Sigmoid colon (tissue), 7 donors: Measurements from ENCODE around the gene EYA3. TPM values are rescaled to one million over a fixed set of nuclear protein-coding genes. Genes with fewer than 3 reads are reported as not detected.

Experiments used
- DNase-seq: peaks from one replicate; pipeline ENCODE4 v3.0.0-alpha.2; 2019
- H3K27ac ChIP-seq, 4 donors: fragments of 200-600 bp; sonication (generic); one replicate each; pipeline ENCODE4 v1.5.1; 2016 to 2019; ENCODE audit warnings: mild to moderate bottlenecking in 1 of 4
- H3K27me3 ChIP-seq, 3 donors: fragments of 200-600 bp; sonication (generic); one replicate each; pipeline ENCODE4 v1.5.1; 2019; ENCODE audit warnings: mild to moderate bottlenecking in 1 of 3
- H3K36me3 ChIP-seq, 4 donors: fragments of 200-600 bp; sonication (generic); one replicate each; pipeline ENCODE4 v1.5.1; 2016 to 2019
- H3K4me1 ChIP-seq, 4 donors: fragments of 200-600 bp; sonication (generic); one replicate each; pipeline ENCODE4 v1.5.1; 2017 to 2019
- H3K4me3 ChIP-seq, 4 donors: fragments of 200-600 bp; sonication (generic); one replicate each; pipeline ENCODE4 v1.5.1; 2017 to 2019; ENCODE audit warnings: mild to moderate bottlenecking in 2 of 4, moderate library complexity in 1 of 4
- H3K9me3 ChIP-seq, 4 donors: fragments of 200-600 bp in 3 of 4; sonication (generic) in 3 of 4; one replicate each; pipeline versions ENCODE4 v1.5.1 to v1.6.1; 2013 to 2019
- CTCF ChIP-seq, 4 experiments: fragments of 450-650 bp in 3 of 4; fragments of 200-600 bp in 1 of 4; IDR thresholded peaks; one replicate each; pipeline ENCODE4 v1.5.1; 2016 to 2019; ENCODE audit warnings: antibody characterized with exemption in 4 of 4, mild to moderate bottlenecking in 3 of 4, moderate library complexity in 2 of 4
- EP300 ChIP-seq, 4 donors: sonication (generic); formaldehyde crosslinking; IDR thresholded peaks; one replicate each; pipeline ENCODE4 v1.6.1; 2017; ENCODE audit warnings: antibody characterized with exemption in 4 of 4
- POLR2A ChIP-seq, 2 donors: fragments of 450-650 bp; IDR thresholded peaks; one replicate each; pipeline ENCODE4 v1.6.1; 2016; ENCODE audit warnings: antibody characterized with exemption in 2 of 2, mild to moderate bottlenecking in 2 of 2, moderate library complexity in 2 of 2
- POLR2AphosphoS5 ChIP-seq, 4 donors: sonication (generic); formaldehyde crosslinking; IDR thresholded peaks; one replicate each; pipeline ENCODE4 v1.6.1; 2017; ENCODE audit warnings: antibody characterized with exemption in 4 of 4
- WGBS, 2 donors: extraction: QIAGEN DNeasy Blood & Tissue Kit; methylation state at CpG; one replicate each; pipeline ENCODE4 v1.1.7; 2013; 5-methylcytosine and 5-hydroxymethylcytosine counted together
- intact Hi-C: fragments of 100-400 bp; cut with DNase I; formaldehyde crosslinking; loops from one replicate; pipeline ENCODE4 v1.15.1; 2023
- polyA plus RNA-seq, 3 donors: library from polyadenylated mRNA; stranded (reverse); fragments of 200-250 nt; gene quantifications; one replicate each; pipeline ENCODE4 v1.2.3, GENCODE V29; 2013
- total RNA-seq, 4 donors: library from RNA; depleted of rRNA; stranded (reverse); fragments of >200 nt; gene quantifications; one replicate each; pipeline ENCODE4 v1.1.0, GENCODE V29; 2016
- donor health status: healthy with polysubstance abuse.
- donor health status: Bipolar disorder and iron deficiency.
- donor health status: healthy.

Gene EYA3
- total and polyA plus RNA-seq, 7 donors, result 2.4 to 10.0 (median 7.9) TPM

GRCh38 chr1:28112388-28113241 is 24.2 kb upstream of the EYA3 start:
- H3K27ac ChIP-seq, result peak overlapping the region in 1 of 4 donors; percentile 3
- intact Hi-C loops, result no loop called here

GRCh38 chr1:28111157-28111556 is 22.7 kb upstream of the EYA3 start:
- no peaks in the 10 kb centered on the region for H3K36me3 ChIP-seq
- no peaks in the 10 kb centered on the region for H3K9me3 ChIP-seq
- H3K4me1 ChIP-seq, result no peaks in the 10 kb centered on the region
- H3K27me3 ChIP-seq, result no peaks in the 10 kb centered on the region
- TF ChIP-seq POLR2AphosphoS5 (IDR thresholded peaks at IDR 0.05) (no peak), POLR2A (IDR thresholded peaks at IDR 0.05) (no peak), EP300 (IDR thresholded peaks at IDR 0.05) (no peak)
- intact Hi-C loops, result no loop called here
- no peak overlapping the region for H3K4me3 ChIP-seq
- WGBS, 2 donors, result 75 to 84% methylated on average over 2 of the region's 2 CpGs
- DNase-seq, result no peak
- no peak overlapping the region for H3K27ac ChIP-seq

More at GRCh38 chr1:28112388-28113241, 24.2 kb upstream of the EYA3 start:
- no peak overlapping the region for H3K4me3 ChIP-seq
- no peaks in the 10 kb centered on the region for H3K4me1 ChIP-seq
- no peaks in the 10 kb centered on the region for H3K27me3 ChIP-seq
- H3K36me3 ChIP-seq, result no peaks in the 10 kb centered on the region
- DNase-seq, result no peak
- TF ChIP-seq POLR2AphosphoS5 (IDR thresholded peaks at IDR 0.05) (peak in 1 of 4 donors; percentile 17), POLR2A (IDR thresholded peaks at IDR 0.05) (no peak)
- H3K9me3 ChIP-seq, result no peaks in the 10 kb centered on the region
- 78% methylated on average over 5 of the region's 5 CpGs for WGBS, 2 donors

GRCh38 chr1:28110555-28110954 is 22.1 kb upstream of the EYA3 start:
- intact Hi-C loops, result no loop called here
- Histone ChIP-seq H3K27ac (no peak overlapping the region), H3K9me3 (no peaks in the 10 kb centered on the region), H3K27me3 (no peaks in the 10 kb centered on the region), H3K4me3 (no peak overlapping the region), H3K4me1 (no peaks in the 10 kb centered on the region), H3K36me3 (no peaks in the 10 kb centered on the region)
- no peak for DNase-seq
- TF ChIP-seq EP300 (IDR thresholded peaks at IDR 0.05) (no peak), POLR2A (IDR thresholded peaks at IDR 0.05) (no peak), CTCF (IDR thresholded peaks at IDR 0.05) (no peak), POLR2AphosphoS5 (IDR thresholded peaks at IDR 0.05) (no peak)
- 77 to 92% methylated on average over 1 of the region's 1 CpG for WGBS, 2 donors

- Histone ChIP-seq H3K9me3 (no peaks in the 10 kb centered on the region), H3K27me3 (no peaks in the 10 kb centered on the region), H3K4me1 (no peaks in the 10 kb centered on the region), H3K36me3 (no peaks in the 10 kb centered on the region), H3K27ac (no peak overlapping the region), H3K4me3 (no peak overlapping the region)
- WGBS, 2 donors, result 93 to 94% methylated on average over 3 of the region's 3 CpGs
- TF ChIP-seq CTCF (IDR thresholded peaks at IDR 0.05) (no peak), EP300 (IDR thresholded peaks at IDR 0.05) (no peak), POLR2A (IDR thresholded peaks at IDR 0.05) (no peak), POLR2AphosphoS5 (IDR thresholded peaks at IDR 0.05) (no peak)
- intact Hi-C loops, result no loop called here
- DNase-seq, result no peak
Observed at GRCh38 chr1:28109639-28110038, 21.2 kb upstream of the EYA3 start.

GRCh38 chr1:28108001-28108400 is 19.6 kb upstream of the EYA3 start:
- Histone ChIP-seq H3K4me3 (no peak overlapping the region), H3K27ac (no peak overlapping the region), H3K4me1 (no peaks in the 10 kb centered on the region), H3K27me3 (no peaks in the 10 kb centered on the region), H3K9me3 (no peaks in the 10 kb centered on the region), H3K36me3 (no peaks in the 10 kb centered on the region)
- no peak for DNase-seq
- intact Hi-C loops, result no loop called here
- TF ChIP-seq POLR2AphosphoS5 (IDR thresholded peaks at IDR 0.05), result no peak
- no peak for TF ChIP-seq EP300 (IDR thresholded peaks at IDR 0.05)
- TF ChIP-seq POLR2A (IDR thresholded peaks at IDR 0.05), result no peak
- TF ChIP-seq CTCF (IDR thresholded peaks at IDR 0.05), result no peak
- WGBS, 2 donors, result 90 to 91% methylated on average over 2 of the region's 2 CpGs
